GM19035 (cell line): ENCODE data around the gene SNRNP27.
"Not testable (repeated sequence)": the region's sequence is repeated elsewhere in the genome, so short reads cannot be mapped to it uniquely, and the experiment has no call there.

Experiments used
- ATAC-seq: cut with Tn5 transposase; IDR thresholded peaks from one replicate; pipeline ENCODE4 v1.9.1; 2021; ENCODE audit not compliant: unreplicated experiment

Gene SNRNP27

DNA sequence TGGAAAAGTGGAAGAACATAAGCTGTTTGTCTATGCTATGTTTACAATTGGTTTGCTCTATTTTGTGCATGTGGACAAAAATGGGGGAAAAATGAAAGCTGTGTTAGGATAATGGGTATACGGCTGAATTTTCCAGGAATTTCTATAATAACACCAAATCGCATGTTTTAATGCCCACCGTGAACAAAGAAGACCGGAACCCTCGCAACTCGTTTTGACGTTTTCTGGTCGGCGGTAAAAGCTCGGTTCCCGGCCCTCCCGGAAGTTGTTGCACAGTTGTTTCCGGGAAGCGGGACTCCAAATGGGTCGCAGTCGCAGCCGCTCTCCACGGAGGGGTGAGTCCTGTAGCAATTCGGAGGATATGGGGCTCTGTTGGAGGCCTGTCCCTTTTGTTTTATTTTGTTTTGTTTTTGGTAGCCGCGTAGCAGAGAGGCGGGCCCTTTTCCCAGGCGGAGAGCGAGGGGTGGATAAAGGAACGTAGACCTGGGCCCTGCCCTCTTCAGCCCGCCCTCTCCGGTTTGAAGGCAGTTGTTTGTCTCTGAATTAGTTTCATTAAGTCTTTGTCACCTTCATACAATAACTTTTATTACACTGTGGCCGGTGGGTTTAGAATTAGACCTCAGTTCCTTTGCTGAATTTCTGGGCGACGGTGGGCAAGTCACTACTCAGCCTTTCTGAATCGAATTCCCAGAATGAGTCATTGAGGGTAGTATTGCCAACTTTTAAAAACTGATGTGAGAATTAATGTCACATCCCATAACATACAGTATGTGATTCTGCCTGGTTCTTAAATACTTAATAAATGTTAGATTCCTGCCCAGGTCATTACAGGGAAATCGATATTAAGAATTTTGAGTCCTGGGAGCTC, at the start of gene SNRNP27:
TSS of gene SNRNP27 (plus strand) at position 273 of the 868 bp plus-strand sequence. CDS start at position 302, 29 bp downstream.
- peak; percentile 81 for ATAC-seq

DNA sequence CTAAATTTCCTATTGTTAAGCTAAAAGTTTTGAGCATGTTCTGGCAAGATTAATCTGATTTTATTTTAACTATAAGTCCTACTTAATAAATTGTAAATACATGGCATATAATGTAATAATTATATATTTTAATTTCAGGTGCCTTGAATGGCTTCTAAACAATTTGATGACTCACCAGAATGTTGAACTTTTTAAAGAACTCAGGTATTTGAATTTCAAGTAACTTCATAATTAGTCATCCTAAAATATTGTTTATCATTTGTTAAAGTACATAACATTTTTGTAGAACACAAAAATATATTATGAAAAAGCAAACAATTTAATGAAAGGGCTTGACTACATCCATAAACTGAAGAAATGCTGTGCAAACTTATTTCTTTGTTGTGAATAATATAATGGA, 49.8 kb upstream of the SNRNP27 start:
- ATAC-seq: no peak

DNA sequence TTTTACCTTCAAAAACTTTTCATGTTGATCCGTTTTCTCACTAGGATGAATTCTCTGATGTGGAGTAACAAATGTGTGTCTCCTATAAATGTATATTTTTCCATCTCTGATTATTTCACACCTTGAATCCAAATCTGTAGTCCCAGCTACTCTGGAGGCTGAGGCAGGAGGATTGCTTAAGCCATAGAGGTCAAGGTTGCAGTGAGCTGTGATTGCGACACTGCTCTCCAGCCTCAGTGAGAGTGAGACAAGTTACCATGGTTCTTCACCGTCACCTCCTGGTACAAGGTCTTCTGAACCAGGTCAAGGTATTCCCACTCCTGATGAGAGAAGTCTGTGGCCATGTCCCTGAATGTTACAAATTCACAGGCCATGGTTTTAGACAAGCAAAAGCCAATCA, 49.2 kb upstream of the SNRNP27 start:
- no peak for ATAC-seq

DNA sequence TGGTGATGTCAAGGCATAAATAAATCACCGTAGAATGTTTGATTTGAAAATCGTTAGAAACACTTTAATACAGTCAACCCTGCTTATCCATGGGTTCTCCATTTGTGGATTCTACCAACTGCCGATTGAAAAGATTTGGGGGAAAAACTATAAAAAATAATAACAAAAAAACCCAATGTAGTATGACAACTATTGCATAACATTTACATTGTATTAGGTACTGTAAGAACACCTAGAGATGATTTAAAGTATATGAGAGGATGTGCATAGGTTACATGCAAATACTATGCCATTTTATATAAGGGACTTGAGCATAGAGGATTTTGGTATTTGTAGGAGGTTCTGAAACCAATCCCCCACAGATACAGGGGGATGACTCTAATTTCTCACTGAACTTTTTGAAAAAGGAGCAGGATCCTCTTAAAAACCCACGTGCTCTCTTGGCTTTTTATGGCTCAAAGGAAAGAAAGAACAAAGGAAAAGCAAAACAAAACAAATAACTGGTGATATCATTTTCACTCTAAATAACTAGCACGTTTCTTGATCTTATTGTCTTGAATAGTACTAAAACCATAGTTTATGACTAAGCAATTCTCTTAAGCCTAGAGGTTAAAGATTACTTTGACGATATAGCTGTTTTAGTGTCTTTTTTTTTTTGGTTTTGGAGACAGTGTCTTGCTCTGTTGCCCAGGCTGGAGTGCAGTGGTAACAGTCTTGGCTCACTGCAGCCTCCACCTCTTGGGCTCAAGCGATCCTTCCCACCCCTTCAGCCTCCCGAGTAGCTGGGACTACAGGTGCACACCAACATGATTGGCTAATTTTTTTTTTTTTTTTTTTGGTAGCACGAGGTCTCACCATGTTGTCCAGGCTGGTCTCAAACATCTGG, 47.3 kb upstream of the SNRNP27 start:
- ATAC-seq: no peak

DNA sequence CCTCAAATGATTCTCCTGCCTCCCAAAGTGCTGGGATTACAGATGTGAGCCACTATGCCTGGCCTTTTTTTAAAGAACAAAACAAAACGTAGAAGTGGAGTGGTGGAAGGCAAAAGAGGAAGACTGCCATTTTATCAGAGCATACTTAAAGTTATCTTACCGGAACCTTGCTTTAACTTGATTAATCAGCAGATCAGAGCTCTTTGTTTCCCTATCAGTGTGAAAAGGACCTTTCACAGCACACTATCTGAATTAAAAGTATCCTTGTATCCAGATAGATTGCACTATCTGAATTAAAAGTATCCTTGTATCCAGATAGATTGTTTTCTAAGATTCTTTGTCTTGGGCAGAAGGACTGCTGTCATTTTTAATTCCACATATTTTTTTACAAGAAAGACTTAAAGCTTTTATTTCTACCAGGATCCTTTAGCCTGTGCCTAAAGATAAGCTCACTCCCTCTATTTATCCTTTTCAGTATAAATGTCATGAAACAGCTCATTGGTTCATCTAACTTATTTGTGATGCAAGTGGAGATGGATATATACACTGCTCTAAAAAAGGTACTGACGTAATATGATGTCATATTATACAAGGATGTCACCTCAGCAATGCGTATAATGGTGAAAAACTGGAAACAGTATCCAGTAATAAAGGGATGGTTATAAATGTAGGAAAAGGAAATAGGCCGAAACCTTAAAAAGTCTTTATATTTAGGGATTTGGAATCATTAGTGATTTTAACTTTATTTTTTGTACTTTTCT, 46.5 kb upstream of the SNRNP27 start:
- no peak for ATAC-seq

GRCh38 chr2:69848186-69848790, 45.5 kb upstream of the SNRNP27 start:
- no peak for ATAC-seq

DNA sequence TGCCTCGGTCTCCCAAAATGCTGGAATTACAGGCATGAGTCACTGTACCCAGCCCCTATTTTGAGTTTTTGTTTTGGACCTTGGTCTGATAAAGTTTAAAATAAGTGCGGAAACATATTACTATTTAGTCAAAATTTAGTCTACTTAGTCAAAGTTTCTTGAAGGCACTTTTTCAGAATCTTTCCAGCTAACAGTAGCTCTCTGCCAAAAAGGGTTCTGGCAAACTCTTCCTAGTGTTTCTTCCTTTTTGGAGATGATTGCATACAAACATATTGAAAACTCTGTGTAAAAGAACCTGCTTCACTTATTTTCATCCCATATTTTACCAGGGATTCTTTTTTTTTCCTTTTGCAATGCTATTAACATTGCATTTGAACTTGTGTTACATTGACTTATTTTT, 35.5 kb upstream of the SNRNP27 start:
- no peak for ATAC-seq

GRCh38 chr2:69863298-69863697, 30.5 kb upstream of the SNRNP27 start:
- no peak for ATAC-seq

GRCh38 chr2:69888451-69888850, 5.3 kb upstream of the SNRNP27 start:
- ATAC-seq: no peak

DNA sequence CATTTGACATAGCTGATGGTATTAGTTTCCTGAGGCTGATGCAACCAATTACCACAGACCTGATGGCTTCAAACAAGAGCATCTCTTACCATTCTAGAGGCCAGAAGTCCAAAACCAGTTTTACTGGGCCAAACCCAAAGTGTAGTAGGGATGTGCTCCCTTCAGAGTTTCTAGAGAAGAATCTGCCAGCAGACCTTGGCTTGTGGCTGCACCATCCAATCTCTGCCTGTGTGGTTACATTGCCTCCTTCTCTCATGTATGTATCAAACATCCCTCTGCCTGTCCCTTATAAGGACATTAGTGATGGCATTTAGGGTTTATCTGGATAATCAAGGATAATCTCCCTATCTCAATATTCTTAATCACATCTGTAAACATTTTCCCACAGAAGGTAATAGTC, 4.5 kb upstream of the SNRNP27 start:
- no peak for ATAC-seq

DNA sequence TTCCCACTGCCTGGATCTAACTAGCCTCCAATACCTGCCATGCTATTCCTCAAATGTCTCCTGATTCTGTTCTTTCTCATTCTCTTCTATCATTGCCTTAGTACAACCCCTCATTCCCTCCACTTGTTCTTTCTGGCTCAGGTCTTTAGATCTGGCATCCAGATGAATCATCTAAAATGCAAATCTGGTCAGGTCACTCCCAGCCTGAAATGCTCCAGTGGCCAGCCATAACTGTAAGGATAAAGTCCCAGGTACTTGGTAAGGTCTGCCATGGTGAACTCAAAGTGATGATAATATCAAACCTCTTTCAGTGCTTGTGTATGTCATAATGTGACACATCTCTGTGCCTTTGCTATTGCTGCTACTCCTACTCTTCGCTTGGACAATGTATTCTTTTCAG, 2.9 kb upstream of the SNRNP27 start:
- no peak for ATAC-seq

- ATAC-seq: not testable (repeated sequence)
Measured at GRCh38 chr2:69892838-69893424, 825 bp upstream of the SNRNP27 start.

DNA sequence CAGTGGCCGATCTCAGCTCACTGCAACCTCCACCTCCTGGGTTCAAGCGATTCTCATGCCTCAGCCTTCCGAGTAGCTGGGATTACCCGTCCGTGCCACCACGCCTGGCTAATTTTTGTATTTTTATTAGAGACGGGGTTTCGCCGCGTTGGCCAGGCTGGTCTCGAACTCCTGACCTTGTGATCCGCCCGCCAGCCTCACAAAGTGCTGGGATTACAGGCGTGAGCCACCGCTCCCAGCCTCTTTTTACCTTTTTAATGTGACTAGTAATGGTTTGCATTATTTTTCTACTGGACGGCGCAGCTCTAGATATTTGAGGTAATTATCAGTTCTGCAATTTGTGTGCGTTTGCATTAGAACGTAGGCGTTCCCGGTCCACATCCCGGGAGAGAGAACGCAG, 981 bp downstream of the SNRNP27 start:
- not testable (repeated sequence) for ATAC-seq

DNA sequence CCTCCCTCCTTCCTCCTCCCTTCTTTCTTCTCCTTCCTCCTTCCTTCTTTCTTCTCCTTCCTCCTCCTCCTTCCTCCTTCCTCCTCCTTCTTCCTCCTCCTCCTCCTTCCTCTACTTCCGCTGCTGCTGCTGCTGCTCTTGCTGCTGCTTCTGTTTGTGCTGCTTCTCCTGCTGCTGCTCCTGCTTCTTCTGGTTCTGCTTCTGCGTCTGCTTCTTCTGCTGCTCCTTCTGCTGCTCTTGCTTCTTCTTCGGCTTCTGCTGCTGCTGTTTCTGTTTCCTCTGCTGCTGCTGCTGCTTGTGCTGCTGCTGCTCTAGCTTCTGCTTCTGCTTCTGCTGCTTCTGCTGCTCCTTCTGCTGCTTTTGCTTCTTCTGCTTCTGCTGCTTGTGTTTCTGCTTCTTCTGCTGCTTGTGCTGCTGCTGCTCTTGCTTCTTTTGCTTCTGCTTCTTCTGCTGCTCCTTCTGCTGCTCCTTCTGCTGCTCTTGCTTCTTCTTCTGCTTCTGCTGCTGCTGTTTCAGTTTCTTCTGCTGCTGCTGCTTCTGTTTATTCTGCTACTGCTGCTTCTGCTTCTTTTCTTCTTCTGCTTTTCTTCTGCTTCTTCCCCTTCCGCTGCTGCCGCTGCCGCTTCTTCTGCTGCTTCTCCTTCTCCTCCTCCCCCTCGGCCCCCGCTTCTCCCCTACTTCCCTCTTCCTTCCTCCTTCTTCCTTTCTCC, 8.6 kb downstream of the SNRNP27 start:
- ATAC-seq: no peak

GRCh38 chr2:69907216-69907615, 13.5 kb downstream of the SNRNP27 start:
- ATAC-seq: no peak

DNA sequence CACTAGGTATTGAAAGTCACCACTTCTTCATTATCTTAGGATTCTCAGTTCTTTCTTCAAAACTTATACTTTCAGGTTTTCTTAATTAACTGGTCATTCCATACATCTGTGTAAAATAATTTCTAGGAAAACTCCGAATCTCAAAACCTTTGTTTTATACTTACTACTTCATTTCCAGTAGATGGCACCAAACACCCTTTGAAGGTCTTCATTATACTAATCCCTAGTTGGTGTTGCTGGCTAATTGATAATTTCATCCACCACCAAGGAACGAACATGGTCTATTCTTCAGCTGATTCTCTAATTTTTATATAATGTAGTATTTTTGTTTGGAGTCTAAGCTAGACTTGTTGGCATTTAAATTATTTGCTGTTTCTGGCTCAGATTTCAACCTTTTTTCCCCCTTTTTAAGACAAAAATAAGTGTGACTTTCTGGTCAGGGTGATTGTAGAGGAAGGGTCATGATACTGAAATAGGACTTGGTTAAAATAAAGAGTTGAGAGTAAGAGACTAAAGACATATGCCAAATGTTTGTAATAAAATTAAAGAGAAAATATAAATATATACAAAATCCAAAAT, 18.3 kb downstream of the SNRNP27 start:
- ATAC-seq: no peak

- ATAC-seq: peak; percentile 88
Measured at GRCh38 chr2:69914164-69914949, 20.6 kb downstream of the SNRNP27 start.
